GM18505 (cell line): ENCODE results near the gene CRX.
"Not testable (repeated sequence)": the region's sequence is repeated elsewhere in the genome, so short reads cannot be mapped to it uniquely, and the experiment has no call there.

Experiments
- ATAC-seq: cut with Tn5 transposase; IDR thresholded peaks from one replicate; pipeline ENCODE4 v1.9.1; 2021; ENCODE audit not compliant: unreplicated experiment
- POLR2A ChIP-seq: IDR thresholded peaks from 4 replicates; pipeline ENCODE4 v1.6.1; 2011; ENCODE audit warnings: borderline replicate concordance; ENCODE audit not compliant: insufficient read depth, insufficient read length; ENCODE audit errors: extremely low read depth

Gene CRX

DNA sequence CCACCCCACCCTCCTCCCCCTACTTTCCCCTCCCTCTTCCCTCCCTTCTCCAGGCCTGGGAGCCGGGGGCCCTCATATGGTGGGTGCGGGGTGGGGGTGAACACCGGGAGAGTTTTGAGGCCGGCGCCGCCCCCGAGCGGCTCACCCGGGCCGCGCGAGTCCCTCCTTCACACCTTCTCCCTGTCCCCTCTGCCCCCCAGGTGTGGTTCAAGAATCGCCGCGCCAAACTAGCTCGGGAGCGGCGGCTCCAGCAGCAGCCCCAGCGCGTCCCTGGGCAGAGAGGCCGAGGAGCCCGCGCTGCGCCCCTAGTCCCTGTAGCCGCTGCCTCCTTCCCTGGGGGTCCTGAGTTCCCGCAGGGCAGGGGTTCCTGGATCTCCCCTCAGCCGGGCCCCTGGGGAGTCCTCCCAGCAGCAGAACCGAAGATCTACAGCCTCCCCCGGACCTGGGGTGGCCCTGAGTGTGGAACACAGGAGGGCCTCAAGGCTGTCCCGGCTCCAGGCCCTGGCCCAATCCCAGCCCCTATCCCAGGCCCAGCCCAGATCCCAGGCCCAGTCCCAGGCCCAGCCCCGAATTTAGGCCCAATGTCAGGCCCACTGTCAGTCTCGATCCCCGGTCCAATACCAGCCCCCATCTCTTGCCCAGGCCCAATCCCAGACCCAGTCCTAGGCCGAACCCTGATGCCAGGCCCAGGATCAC, 39.0 kb downstream of the CRX start:
- ATAC-seq = no peak
- no peak for TF ChIP-seq POLR2A

GRCh38 chr19:47861630-47862029, 39.9 kb downstream of the CRX start:
- no peak for TF ChIP-seq POLR2A

DNA sequence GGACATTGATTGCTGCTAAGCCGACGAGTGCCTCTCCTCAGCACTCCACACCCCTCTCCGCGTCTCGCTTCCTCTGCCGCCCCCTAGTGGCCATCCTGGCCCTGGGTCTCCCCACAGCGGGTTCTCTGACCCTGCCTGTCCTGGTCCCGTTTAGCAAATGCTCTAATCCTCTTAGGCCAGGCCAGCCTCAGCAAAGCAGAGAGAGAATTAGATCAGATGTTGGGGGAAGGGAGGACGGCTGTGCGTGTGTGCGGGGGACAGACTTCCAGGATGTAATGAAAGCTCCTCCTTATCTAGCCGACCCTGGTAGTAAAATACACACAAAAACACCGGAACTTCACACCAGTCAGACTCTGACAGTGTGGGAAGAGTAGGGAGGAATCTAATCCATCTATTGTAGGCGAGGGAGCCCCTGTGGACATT, 41.8 kb downstream of the CRX start:
- ATAC-seq = no peak
- no peak for TF ChIP-seq POLR2A

More at GRCh38 chr19:47861630-47862029, 39.9 kb downstream of the CRX start:
- no peak for ATAC-seq

DNA sequence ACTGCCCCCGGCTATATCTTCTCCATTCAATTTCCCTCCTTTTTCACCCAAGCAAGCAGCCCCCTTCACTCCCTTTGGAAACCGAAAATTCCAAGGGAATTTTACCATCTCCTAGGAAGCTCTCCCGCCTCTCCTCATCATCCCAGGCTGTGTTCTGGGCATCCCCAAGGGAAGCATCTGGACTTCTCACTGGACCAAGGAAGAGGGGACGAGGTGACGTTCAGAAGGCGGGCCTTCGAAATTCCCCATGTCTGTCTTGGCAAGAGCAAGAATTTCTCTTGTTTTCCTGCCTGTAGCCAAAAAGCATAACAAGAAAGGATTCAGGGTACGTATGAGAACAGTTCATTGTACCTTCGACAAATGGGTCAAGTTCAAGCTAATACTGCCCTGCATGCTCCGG, 43.4 kb downstream of the CRX start:
- no peak for TF ChIP-seq POLR2A

DNA sequence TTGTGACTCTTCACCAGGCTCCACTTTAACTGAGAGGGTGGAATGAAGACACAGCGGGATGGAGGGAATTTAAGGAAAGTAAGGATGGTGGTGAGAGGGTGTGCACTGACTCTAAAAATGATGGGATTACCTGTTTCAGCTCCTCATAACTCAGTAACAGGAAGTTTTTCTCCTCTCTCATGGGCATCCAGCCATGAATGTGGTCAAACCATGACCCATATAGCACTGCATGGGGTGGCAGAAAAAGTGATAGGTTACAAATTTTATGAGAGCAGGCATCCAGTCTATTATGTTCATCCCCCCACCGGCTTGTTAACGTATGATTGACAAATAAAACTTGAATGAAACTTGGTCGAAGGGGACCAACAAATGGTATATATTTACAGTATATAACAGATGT, 57.2 kb downstream of the CRX start:
- TF ChIP-seq POLR2A = no peak
- ATAC-seq = no peak

More for the DNA sequence above, 43.4 kb downstream of the CRX start:
- ATAC-seq = no peak

GRCh38 chr19:47879385-47879784, 57.6 kb downstream of the CRX start:
- ATAC-seq = not testable (repeated sequence)

DNA sequence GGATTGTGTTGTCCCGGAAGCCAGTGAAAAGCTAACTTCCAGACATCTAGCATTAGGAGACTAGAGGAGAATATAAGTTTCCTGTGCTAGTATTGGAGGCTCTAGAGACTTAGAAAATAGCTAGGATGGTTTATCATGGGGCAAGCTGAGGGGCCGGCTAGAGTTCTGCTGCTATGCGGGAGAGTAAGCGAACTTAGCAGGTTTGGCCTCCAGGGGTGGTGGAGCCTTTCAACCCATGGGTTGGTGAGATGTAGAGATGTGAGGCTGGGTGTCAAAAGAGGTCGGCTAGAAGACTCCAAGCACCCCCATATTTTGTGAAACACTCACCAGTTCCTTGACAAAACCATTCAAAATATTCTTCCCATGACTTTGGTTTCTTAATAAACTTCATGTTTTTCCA, 60.0 kb downstream of the CRX start:
- no peak for TF ChIP-seq POLR2A
- no peak for ATAC-seq

DNA sequence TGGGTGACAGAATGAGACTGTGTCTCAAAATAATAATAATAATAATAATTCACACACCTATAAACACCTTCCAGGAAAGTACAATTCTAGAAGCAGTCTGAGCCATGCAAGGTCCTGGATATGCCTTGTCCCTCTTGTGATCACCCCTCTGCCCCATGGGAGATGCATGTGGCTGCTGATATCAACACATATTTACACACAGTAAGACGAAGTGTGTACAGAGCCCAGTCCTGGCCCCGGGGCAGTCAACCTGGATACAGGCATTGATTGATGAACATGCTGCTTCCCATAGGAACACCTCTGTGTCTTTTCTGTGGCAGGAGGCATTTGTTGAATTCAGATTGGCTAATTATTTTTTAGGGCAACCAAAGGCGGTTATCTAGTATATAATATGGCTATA, 61.2 kb downstream of the CRX start:
- TF ChIP-seq POLR2A = no peak
- no peak for ATAC-seq

GRCh38 chr19:47885067-47885463, 63.3 kb downstream of the CRX start:
- no peak for ATAC-seq
- TF ChIP-seq POLR2A = no peak

GRCh38 chr19:47886010-47886559, 64.3 kb downstream of the CRX start, which contains the start of gene SULT2A1:
TSS of gene SULT2A1 (minus strand) at chr19:47886315. CDS start at chr19:47886257, 58 bp downstream.
- no peak for TF ChIP-seq POLR2A
- ATAC-seq = no peak

DNA sequence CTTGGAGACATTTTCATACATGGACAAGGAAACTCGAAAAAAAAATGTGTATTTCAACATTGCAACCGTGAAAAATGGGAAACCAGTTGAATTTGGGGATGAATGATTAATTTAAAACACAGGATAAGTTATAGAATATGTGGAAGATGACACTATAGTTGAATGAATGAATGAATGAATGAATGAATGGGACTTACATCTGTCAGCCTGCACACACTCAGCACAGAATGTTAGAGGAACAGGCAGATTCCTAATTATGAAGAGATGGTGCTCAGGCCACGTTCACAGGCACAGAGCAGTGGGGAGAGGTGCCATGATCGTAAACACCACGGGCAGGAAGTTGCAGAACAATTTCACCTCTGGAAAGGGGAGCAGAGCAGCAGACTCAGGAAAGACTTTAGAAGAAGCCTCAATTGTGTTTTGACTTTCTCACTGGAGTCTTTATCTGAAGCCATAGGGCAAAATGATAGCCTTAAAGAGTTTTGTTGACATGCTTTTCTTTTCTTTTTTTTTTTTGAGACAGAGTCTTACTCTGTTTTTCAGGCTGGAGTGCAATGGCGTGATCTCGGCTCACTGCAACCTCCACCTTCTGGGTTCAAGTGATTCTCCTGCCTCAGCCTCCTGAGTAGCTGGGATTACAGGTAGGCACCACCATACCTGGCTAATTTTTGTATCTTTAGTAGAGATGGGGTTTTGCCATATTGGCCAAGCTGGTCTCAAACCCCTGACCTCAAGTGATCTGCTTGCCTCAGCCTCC, 69.3 kb downstream of the CRX start:
- no peak for TF ChIP-seq POLR2A
- ATAC-seq = no peak

- ATAC-seq = no peak
- no peak for TF ChIP-seq POLR2A
These were observed 69.8 kb downstream of the CRX start for GRCh38 chr19:47891622-47891922.

- TF ChIP-seq POLR2A = no peak
- no peak for ATAC-seq
These were observed 70.4 kb downstream of the CRX start for GRCh38 chr19:47891923-47892666.
